Peyer's patch (tissue), 4 donors: ENCODE measurements around the gene CRIM1.

Experiments used
- CTCF ChIP-seq, 6 experiments: fragments of 450-650 bp in 4 of 6; fragments of 200-600 bp in 2 of 6; sonication (generic) in 1 of 6; IDR thresholded peaks; one replicate each; pipeline ENCODE4 v1.5.1; 2017 to 2019; ENCODE audit warnings: antibody characterized with exemption in 6 of 6, mild to moderate bottlenecking in 3 of 6, moderate library complexity in 1 of 6
- POLR2A ChIP-seq, 2 donors: fragments of 450-650 bp; IDR thresholded peaks; one replicate each; pipeline ENCODE4 v1.5.1; 2017; ENCODE audit warnings: antibody characterized with exemption in 2 of 2, mild to moderate bottlenecking in 2 of 2, moderate library complexity in 2 of 2

DNA sequence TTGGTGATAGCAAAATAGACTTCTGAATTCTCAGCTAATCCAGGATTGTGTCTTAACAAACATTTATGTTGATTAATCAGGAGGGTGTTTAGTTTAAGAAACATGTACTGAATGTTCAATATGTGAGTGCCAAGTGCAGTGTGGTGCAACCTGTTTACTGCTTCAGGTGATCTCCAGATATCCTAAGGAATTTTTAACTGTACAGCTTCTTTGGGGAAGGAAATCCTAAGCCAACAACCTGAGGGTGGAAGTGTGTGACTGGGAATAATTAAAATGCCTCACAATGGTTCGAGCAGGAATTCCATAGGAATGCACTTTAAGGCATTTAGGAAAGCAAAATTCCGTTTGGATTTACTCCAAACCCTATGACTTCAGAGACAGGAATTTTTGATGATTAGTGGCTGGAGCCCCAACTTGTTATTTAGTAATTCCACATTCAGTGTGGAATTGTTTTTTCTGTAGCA lies 16.4 kb downstream of the CRIM1 start:
- no peak for TF ChIP-seq POLR2A (IDR thresholded peaks at IDR 0.05)
- TF ChIP-seq CTCF (IDR thresholded peaks at IDR 0.05), result no peak
